ENCODE results near the gene ANXA5.

ANXA5 gene

GRCh38 chr4:121701263-121701662 is 4.5 kb upstream of the ANXA5 start:
- DNase-seq (ENCODE audit: low spot score) = no peak
- no peaks in the 10 kb centered on the region for H3K36me3 ChIP-seq (ENCODE audit: low read depth)
- no peak for TF ChIP-seq CTCF (IDR thresholded peaks at IDR 0.05; ENCODE audit: poor library complexity, severe bottlenecking)
- no peaks in the 10 kb centered on the region for H3K4me1 ChIP-seq (ENCODE audit: insufficient read depth, poor library complexity, severe bottlenecking)
- ATAC-seq (ENCODE audit: low read depth) = no peak
- no peak overlapping the region for H3K4me3 ChIP-seq (ENCODE audit: severe bottlenecking)
- no peaks in the 10 kb centered on the region for H3K27me3 ChIP-seq (ENCODE audit: insufficient read depth, poor library complexity, severe bottlenecking)
- H3K27ac ChIP-seq (ENCODE audit: poor library complexity, severe bottlenecking) = no peak overlapping the region
- H3K9me3 ChIP-seq (ENCODE audit: severe bottlenecking) = no peaks in the 10 kb centered on the region

- no peak for ATAC-seq (ENCODE audit: low read depth)
- Histone ChIP-seq H3K9me3 (ENCODE audit: severe bottlenecking) (no peaks in the 10 kb centered on the region), H3K36me3 (ENCODE audit: low read depth) (peaks cover 20% of the 10 kb centered on the region), H3K4me1 (ENCODE audit: insufficient read depth, poor library complexity, severe bottlenecking) (peaks cover 16% of the 10 kb centered on the region), H3K27ac (ENCODE audit: poor library complexity, severe bottlenecking) (no peak overlapping the region), H3K27me3 (ENCODE audit: insufficient read depth, poor library complexity, severe bottlenecking) (no peaks in the 10 kb centered on the region), H3K4me3 (ENCODE audit: severe bottlenecking) (no peak overlapping the region)
- TF ChIP-seq CTCF (IDR thresholded peaks at IDR 0.05; ENCODE audit: poor library complexity, severe bottlenecking) = no peak
- no peak for DNase-seq (ENCODE audit: low spot score)
Observed at GRCh38 chr4:121698236-121698671, 1.5 kb upstream of the ANXA5 start.

GRCh38 chr4:121697564-121697963 is 784 bp upstream of the ANXA5 start:
- ATAC-seq (ENCODE audit: low read depth) = no peak
- peak overlapping the region; percentile 97 for H3K27ac ChIP-seq (ENCODE audit: poor library complexity, severe bottlenecking)
- no peak for TF ChIP-seq CTCF (IDR thresholded peaks at IDR 0.05; ENCODE audit: poor library complexity, severe bottlenecking)
- H3K36me3 ChIP-seq (ENCODE audit: low read depth) = peaks cover 24% of the 10 kb centered on the region
- peaks cover 18% of the 10 kb centered on the region for H3K4me1 ChIP-seq (ENCODE audit: insufficient read depth, poor library complexity, severe bottlenecking)
- peak overlapping the region; percentile 97 for H3K4me3 ChIP-seq (ENCODE audit: severe bottlenecking)
- no peaks in the 10 kb centered on the region for H3K27me3 ChIP-seq (ENCODE audit: insufficient read depth, poor library complexity, severe bottlenecking)
- H3K9me3 ChIP-seq (ENCODE audit: severe bottlenecking) = no peaks in the 10 kb centered on the region
- DNase-seq (ENCODE audit: low spot score) = no peak

GRCh38 chr4:121696170-121696580 is 605 bp downstream of the ANXA5 start:
- Histone ChIP-seq H3K36me3 (ENCODE audit: low read depth) (peaks cover 32% of the 10 kb centered on the region), H3K4me3 (ENCODE audit: severe bottlenecking) (peak overlapping the region; percentile 97), H3K27ac (ENCODE audit: poor library complexity, severe bottlenecking) (peak overlapping the region; percentile 97), H3K27me3 (ENCODE audit: insufficient read depth, poor library complexity, severe bottlenecking) (no peaks in the 10 kb centered on the region), H3K9me3 (ENCODE audit: severe bottlenecking) (no peaks in the 10 kb centered on the region), H3K4me1 (ENCODE audit: insufficient read depth, poor library complexity, severe bottlenecking) (peaks cover 30% of the 10 kb centered on the region)
- DNase-seq (ENCODE audit: low spot score) (peak; percentile 66), ATAC-seq (ENCODE audit: low read depth) (peak; percentile 6; the same call in 1 of the 3 replicates)
- TF ChIP-seq CTCF (IDR thresholded peaks at IDR 0.05; ENCODE audit: poor library complexity, severe bottlenecking) = no peak

GRCh38 chr4:121693886-121694285 is 2.9 kb downstream of the ANXA5 start:
- no peak for TF ChIP-seq CTCF (IDR thresholded peaks at IDR 0.05; ENCODE audit: poor library complexity, severe bottlenecking)
- ATAC-seq (ENCODE audit: low read depth) (no peak), DNase-seq (ENCODE audit: low spot score) (no peak)
- Histone ChIP-seq H3K36me3 (ENCODE audit: low read depth) (peaks cover 47% of the 10 kb centered on the region), H3K27me3 (ENCODE audit: insufficient read depth, poor library complexity, severe bottlenecking) (no peaks in the 10 kb centered on the region), H3K27ac (ENCODE audit: poor library complexity, severe bottlenecking) (peak overlapping the region; percentile 97), H3K4me1 (ENCODE audit: insufficient read depth, poor library complexity, severe bottlenecking) (peaks cover 49% of the 10 kb centered on the region), H3K4me3 (ENCODE audit: severe bottlenecking) (no peak overlapping the region), H3K9me3 (ENCODE audit: severe bottlenecking) (no peaks in the 10 kb centered on the region)
